AG10803 (cell line): ENCODE measurements around the gene THY1.

Experiments
- DNase-seq: peaks from one replicate; pipeline ENCODE4 v3.0.0; 2010; ENCODE audit warnings: low read depth
- H3K4me3 ChIP-seq: 2 replicates; pipeline ENCODE4 v1.5.1; 2011; ENCODE audit warnings: mild to moderate bottlenecking, low read length, control low read depth
- TF ChIP-seq, protein P1 (sequence below): conservative IDR thresholded peaks from 2 replicates; pipeline ENCODE4 v1.5.1; 2011; ENCODE audit warnings: mild to moderate bottlenecking, low read length, control low read depth, inconsistent platforms

Gene THY1

DNA sequence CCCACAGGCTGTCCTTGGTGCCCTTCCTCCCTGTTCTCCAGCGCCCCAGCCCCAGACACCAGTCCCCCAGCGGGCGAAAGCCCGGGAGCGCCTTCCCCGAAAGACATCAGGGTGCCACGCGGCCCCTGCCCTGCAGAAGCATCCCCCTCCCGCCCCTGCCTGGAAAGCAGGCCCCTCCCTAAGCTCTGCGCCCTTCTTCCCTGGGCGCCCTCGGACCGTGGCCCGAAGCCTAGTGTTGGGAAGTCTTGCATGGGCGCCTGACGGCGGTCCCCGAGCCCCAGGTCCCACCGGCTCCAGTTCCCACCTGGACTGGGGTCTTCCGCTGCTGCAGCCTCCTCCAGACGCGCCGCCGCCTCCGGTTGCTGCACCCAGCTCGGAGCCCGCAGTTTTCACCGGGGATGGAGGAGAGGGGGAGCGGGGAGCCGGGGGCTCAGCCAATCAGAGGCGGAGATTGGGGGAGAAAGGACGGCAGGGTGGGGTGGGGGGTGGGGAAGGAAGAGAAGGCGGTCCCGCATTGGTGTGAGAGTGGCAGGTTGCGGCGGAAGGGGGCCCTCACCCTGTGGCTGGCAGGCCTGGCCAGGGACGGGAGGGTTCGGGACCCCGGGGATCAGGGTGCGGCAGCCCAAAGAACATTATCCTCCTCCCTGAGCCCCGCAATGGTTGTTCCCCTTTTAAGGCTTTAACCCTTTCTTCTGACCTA lies at the start of gene THY1:
Gene THY1 (minus strand): TSS at position 364 of the 700 bp plus-strand sequence. CDS start 2,267 bp downstream, outside the sequence.
- peak within 1 kb of the TSS; percentile 93 for H3K4me3 ChIP-seq
- peak; percentile 64 for DNase-seq
- TF ChIP-seq, protein P1, sequence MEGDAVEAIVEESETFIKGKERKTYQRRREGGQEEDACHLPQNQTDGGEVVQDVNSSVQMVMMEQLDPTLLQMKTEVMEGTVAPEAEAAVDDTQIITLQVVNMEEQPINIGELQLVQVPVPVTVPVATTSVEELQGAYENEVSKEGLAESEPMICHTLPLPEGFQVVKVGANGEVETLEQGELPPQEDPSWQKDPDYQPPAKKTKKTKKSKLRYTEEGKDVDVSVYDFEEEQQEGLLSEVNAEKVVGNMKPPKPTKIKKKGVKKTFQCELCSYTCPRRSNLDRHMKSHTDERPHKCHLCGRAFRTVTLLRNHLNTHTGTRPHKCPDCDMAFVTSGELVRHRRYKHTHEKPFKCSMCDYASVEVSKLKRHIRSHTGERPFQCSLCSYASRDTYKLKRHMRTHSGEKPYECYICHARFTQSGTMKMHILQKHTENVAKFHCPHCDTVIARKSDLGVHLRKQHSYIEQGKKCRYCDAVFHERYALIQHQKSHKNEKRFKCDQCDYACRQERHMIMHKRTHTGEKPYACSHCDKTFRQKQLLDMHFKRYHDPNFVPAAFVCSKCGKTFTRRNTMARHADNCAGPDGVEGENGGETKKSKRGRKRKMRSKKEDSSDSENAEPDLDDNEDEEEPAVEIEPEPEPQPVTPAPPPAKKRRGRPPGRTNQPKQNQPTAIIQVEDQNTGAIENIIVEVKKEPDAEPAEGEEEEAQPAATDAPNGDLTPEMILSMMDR, result no peak

DNA sequence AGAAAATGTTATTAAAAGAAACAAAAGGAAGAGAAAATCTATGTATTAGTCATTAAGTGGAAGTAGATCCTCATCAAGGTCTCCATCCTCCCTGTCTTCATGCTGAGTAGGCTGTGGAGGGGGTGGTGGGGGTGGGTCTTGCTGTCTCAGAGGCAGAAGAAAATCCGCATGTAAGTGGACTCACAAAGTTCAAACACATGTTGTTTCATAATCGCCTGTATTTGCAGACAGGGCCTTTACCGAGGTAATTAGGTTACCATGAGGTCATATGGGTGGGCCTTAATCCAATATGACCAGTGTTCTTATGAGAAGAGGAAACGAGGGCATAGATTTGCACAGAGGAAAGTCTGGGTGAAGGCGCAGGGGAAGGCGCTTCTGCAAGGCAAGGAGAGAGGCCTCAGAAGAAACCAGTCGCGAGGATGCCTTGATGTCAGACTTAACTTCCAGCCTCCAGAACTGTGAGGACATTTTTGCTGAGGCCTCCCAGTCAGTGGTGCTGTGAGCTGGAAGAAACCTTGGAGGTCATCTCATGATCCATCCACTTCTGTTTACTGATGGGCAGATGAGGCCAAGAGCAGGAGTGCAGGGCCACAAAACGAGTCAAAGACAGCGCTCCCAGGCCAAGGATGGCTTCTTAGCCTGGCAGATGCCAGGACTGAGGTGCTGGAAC lies 49.3 kb upstream of the THY1 start:
- H3K4me3 ChIP-seq, result no peak overlapping the region
- TF ChIP-seq, protein P1, result no peak
- DNase-seq, result peak; percentile 63

DNA sequence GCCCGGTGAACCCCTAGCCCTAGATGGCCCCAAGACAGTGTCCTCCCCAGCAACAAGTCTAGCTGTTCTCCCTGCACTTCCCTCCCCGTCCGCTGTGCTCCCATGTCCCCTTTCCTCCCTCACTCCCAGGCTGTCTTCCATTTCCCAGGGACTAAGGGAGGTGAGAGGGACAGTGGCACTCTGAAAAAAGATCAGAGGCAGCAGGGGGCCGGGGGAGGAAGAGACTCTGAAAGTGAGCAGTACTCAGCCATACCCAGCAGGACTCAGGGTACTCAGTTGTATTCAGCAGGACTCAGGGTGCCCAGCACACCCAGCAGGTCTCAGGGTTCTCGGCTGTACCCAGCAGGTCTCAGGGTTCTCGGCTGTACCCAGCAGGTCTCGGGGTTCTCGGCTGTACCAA lies 48.4 kb upstream of the THY1 start:
- TF ChIP-seq, protein P1, result peak; percentile 17; the same call in 1 of the 2 replicates
- no peak for DNase-seq
- H3K4me3 ChIP-seq, result no peak overlapping the region

DNA sequence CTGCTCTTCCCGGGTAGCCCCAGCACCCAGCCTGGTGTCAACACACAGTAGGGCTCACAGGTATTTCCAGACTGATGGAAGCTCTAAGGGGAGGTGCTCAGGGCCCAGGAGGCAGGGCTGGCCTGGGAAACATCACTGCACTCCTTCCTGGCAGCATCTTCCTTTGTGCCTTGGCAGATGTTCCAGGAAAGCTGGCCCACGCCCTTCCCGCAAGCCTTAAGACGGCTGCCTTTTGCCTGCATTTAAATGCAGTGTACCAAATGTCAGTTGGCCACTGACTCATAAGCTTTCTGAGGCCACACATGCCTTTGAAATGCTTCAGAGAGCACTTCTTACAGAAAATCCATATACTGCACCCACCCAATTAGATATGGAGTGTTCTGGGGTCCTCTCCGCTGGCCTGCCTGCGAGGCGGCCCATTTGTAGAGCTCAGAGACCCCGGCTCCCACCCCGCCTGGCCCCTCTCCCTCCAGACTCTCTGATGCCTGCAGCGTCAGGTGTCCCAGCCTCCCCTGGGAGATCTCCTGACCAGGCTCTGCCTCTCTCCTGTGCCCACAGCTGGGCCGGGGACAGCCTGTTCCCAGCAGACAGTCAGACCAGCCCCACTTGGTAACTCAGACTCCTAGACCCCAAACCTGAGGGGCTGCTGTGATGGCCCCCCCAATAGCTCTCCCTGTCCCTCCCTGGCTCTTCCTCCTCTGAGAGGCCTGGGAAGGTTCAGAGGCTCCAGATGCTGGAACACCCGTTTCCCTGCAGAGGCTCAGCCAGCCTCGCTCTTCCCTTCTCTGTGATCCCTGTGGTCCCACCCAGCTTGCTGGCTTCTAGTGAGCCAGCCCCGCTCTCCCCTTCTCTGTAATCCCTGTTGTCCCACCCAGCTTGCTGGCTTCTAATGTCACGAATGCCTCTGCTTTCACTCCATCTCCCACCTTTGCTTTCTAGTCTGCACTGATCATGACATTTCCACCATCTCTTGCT lies 47.6 kb upstream of the THY1 start:
- DNase-seq, result peak; percentile 98
- H3K4me3 ChIP-seq, result no peak overlapping the region
- TF ChIP-seq, protein P1, result no peak

DNA sequence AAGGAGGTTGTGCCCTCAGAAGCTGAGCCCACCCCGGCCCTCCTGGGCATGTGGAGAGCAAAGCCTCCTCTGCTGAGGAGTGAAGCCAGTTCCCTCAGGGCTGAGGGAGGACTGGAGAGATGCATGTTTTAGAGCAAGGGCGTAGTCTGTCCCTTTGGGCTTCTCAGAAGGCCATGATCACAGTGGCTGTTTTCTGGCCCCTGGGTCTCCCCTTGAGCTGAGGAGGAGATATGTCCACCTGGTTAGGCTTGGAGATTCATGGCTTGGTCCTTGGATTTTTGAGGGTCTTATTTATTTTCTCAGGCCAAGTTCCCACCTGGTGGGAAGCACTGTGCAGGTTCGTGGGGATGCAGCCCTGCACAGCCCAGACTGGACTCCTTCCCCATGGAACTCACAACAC lies 46.5 kb upstream of the THY1 start:
- TF ChIP-seq, protein P1, result no peak
- H3K4me3 ChIP-seq, result no peak overlapping the region
- DNase-seq, result no peak

DNA sequence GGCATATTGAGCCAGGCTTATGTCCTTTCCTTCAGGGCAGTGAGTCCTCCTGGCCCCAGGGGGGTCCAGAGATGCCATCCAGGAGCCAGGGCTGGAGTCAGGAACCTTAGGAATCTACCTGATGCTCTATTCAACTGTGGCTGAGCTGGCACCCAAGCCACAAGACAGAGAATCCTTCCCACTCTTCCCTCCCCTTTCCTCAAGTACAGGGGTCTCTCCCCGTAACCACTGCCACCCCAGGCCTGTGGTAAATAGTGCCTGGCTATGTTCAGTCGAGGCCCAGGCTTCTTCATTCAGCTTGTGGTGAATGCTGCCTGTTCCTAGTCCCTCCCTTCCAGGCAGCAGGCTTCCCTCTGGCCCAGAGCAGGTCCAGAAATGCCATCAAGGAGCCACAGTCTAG lies 45.5 kb upstream of the THY1 start:
- no peak overlapping the region for H3K4me3 ChIP-seq
- TF ChIP-seq, protein P1, result no peak
- DNase-seq, result no peak
